GM12878 (cell line): ENCODE measurements around the gene CCDC3. TPM values are rescaled to one million over a fixed set of nuclear protein-coding genes. Genes with fewer than 3 reads are reported as not detected.

ENCODE experiments used
- ATAC-seq: fragments of 200-7000 bp; cut with Tn5 transposase; 3 replicates; pipeline ENCODE4 v1.9.1; 2020; ENCODE audit warnings: mild to moderate bottlenecking, moderate library complexity
- BruUV-seq: library from RNA; stranded (reverse); fragments of 400-500 nt; replicated peaks from 2 replicates; lab custom pipeline; 2021; lab: Mats Ljungman, UMichigan
- CTCF ChIA-PET: fragments of 300-600 bp; sonication (Branson Sonifier 250); formaldehyde crosslinking; extraction: SDS; loops from one replicate; lab custom pipeline; 2021; ENCODE audit warnings: inconsistent platforms; lab: Yijun Ruan, JAX
- POLR2A ChIA-PET: fragments of 350-600 bp; formaldehyde crosslinking; extraction: SDS; loops from one replicate; lab custom pipeline; 2021; ENCODE audit warnings: inconsistent platforms; lab: Charles Lee
- RAD21 ChIA-PET: fragments of 300-600 bp; sonication (Branson Sonifier 250); formaldehyde crosslinking; loops from one replicate; lab custom pipeline; 2023; ENCODE audit warnings: antibody characterized with exemption; ENCODE audit not compliant: unreplicated experiment; lab: Charles Lee
- SMC1A ChIA-PET: fragments of 300-600 bp; sonication (Branson Sonifier 250); formaldehyde crosslinking; loops from one replicate; lab custom pipeline; 2023; ENCODE audit not compliant: unreplicated experiment, uncharacterized antibody; lab: Charles Lee
- DNase-seq: peaks from one replicate; pipeline ENCODE4 v3.0.0-alpha.2; 2011; ENCODE audit warnings: low read depth, low spot score
- FAIRE-seq: peaks from 3 replicates; lab custom pipeline; 2011; peaks lifted over from hg19 to GRCh38; lab: Jason Lieb, UNC
- H2AFZ ChIP-seq: 2 replicates; pipeline ENCODE4 v1.6.0; 2011; ENCODE audit warnings: low read depth, low read length, control low read depth; ENCODE audit not compliant: control insufficient read depth
- H3K27ac ChIP-seq: 2 replicates; pipeline ENCODE4 v1.5.1; 2011; ENCODE audit warnings: control low read depth; ENCODE audit not compliant: control insufficient read depth, insufficient read depth
- H3K27me3 ChIP-seq, 2 experiments: replicated peaks in 1 of 2; 2 replicates each; pipeline versions ENCODE4 v1.6.0 to v1.6.1; 2011; ENCODE audit warnings: low read length in 1 of 2; ENCODE audit not compliant: control insufficient read depth in 2 of 2, insufficient read depth in 2 of 2
- H3K36me3 ChIP-seq, 2 experiments: 2 replicates each; pipeline ENCODE4 v1.5.1; 2011; ENCODE audit warnings: low read length in 1 of 2; ENCODE audit not compliant: control insufficient read depth in 2 of 2, insufficient read depth in 2 of 2
- H3K4me1 ChIP-seq: 2 replicates; pipeline ENCODE4 v1.6.1; 2011; ENCODE audit warnings: mild to moderate bottlenecking, low read length, moderate library complexity, mixed read lengths; ENCODE audit not compliant: control insufficient read depth, insufficient read depth
- H3K4me2 ChIP-seq: 2 replicates; pipeline ENCODE4 v1.6.0; 2011; ENCODE audit warnings: control low read depth; ENCODE audit not compliant: control insufficient read depth, insufficient read depth
- H3K4me3 ChIP-seq: fragments of 200-600 bp; sonication (generic); 2 replicates; pipeline ENCODE4 v1.5.1; 2016
- H3K79me2 ChIP-seq: 2 replicates; pipeline ENCODE4 v1.6.0; 2011; ENCODE audit warnings: low read length; ENCODE audit not compliant: control insufficient read depth, insufficient read depth
- H3K9ac ChIP-seq: 2 replicates; pipeline ENCODE4 v1.8.0; 2011; ENCODE audit warnings: low read length, control low read depth, mixed read lengths; ENCODE audit not compliant: control insufficient read depth, insufficient read depth
- H3K9me3 ChIP-seq: replicated peaks from 3 replicates; pipeline ENCODE4 v1.5.1; 2011; ENCODE audit warnings: mild to moderate bottlenecking, low read length; ENCODE audit not compliant: control insufficient read depth, insufficient read depth
- H4K20me1 ChIP-seq: 2 replicates; pipeline ENCODE4 v1.6.0; 2011; ENCODE audit not compliant: control insufficient read depth, insufficient read depth
- DPF2 ChIP-seq: fragments of 450-650 bp; IDR thresholded peaks from 2 replicates; pipeline ENCODE4 v1.6.1; 2017; ENCODE audit warnings: mild to moderate bottlenecking
- ESRRA ChIP-seq: IDR thresholded peaks from 2 replicates; pipeline ENCODE4 v1.6.1; 2012; ENCODE audit warnings: mild to moderate bottlenecking, low read length, improper control_type of control experiment
- GABPA ChIP-seq: IDR thresholded peaks from 2 replicates; pipeline ENCODE4 v1.6.1; 2014; ENCODE audit warnings: antibody characterized with exemption, low read depth, mild to moderate bottlenecking, inconsistent platforms
- HDAC6 ChIP-seq: fragments of 200-600 bp; sonication (generic); IDR thresholded peaks from one replicate; pipeline ENCODE4 v1.8.0; 2017; ENCODE audit warnings: antibody characterized with exemption; ENCODE audit not compliant: unreplicated experiment
- HSF1 ChIP-seq: fragments of 150-350 bp; IDR thresholded peaks from 2 replicates; pipeline ENCODE4 v1.6.1; 2014; ENCODE audit warnings: mild to moderate bottlenecking, low read depth, low read length
- MAX ChIP-seq: IDR thresholded peaks from 2 replicates; pipeline ENCODE4 v1.6.1; 2012; ENCODE audit warnings: low read depth, low read length, improper control_type of control experiment
- MTA2 ChIP-seq: fragments of 450-650 bp; IDR thresholded peaks from 2 replicates; pipeline ENCODE4 v1.6.1; 2016; ENCODE audit warnings: low read depth, mild to moderate bottlenecking, moderate library complexity
- PML ChIP-seq: IDR thresholded peaks from 2 replicates; pipeline ENCODE4 v1.6.1; 2012; ENCODE audit warnings: low read length, inconsistent platforms
- SUPT20H ChIP-seq: IDR thresholded peaks from 2 replicates; pipeline ENCODE4 v1.6.1; 2011; ENCODE audit warnings: low read depth, mild to moderate bottlenecking, low read length, moderate library complexity, borderline replicate concordance; ENCODE audit not compliant: control insufficient read depth
- TCF12 ChIP-seq: IDR thresholded peaks from 2 replicates; pipeline ENCODE4 v1.6.1; 2011; ENCODE audit warnings: low read depth, mild to moderate bottlenecking, low read length
- USF1 ChIP-seq: IDR thresholded peaks from 2 replicates; pipeline ENCODE4 v1.6.1; 2011; ENCODE audit warnings: borderline replicate concordance, low read depth, mild to moderate bottlenecking, moderate library complexity, mixed read lengths, low read length; ENCODE audit not compliant: insufficient read depth; ENCODE audit errors: extremely low read length
- WGBS: methylation state at CpG from one replicate; pipeline ENCODE4 v1.1.6; 2016; ENCODE audit warnings: low lambda C conversion rate; ENCODE audit not compliant: insufficient replicate concordance, insufficient coverage; ENCODE audit errors: missing lambda C conversion rate; 5-methylcytosine and 5-hydroxymethylcytosine counted together
- in situ Hi-C: fragments of 300-500 bp; cut with MboI; formaldehyde crosslinking; loops from 9 replicates; pipeline ENCODE4 v1.14.3; 2018; ENCODE audit warnings: mixed read lengths
- intact Hi-C: fragments of 100-400 bp; cut with micrococcal nuclease; formaldehyde crosslinking; loops from one replicate; pipeline ENCODE4 v1.14.2; 2022; ENCODE audit not compliant: unreplicated experiment
- polyA plus RNA-seq, 11 experiments: library from polyadenylated mRNA; depleted of rRNA in 4 of 11; unstranded in 6 of 11; stranded (reverse) in 5 of 11; fragments of >200 nt; fragmentation: Nextera tagmentation in 4 of 11; fragmentation: Illumina TruSeq in 1 of 11; extraction: Ambion mirVana in 4 of 11; extraction: Trizol in 1 of 11; gene quantifications; 1 replicate in 1 of 11; 2 replicates in 10 of 11; pipeline versions ENCODE4 v1.2.1 to v1.2.3, GENCODE V29; 2011 to 2016; ENCODE audit warnings: inconsistent platforms in 2 of 11, missing spikeins in 2 of 11, low read depth in 1 of 11
- total RNA-seq, 4 experiments: library from RNA; depleted of rRNA in 3 of 4; stranded (reverse); fragments of >200 nt in 3 of 4; fragmentation: Illumina TruSeq in 1 of 4; extraction: Trizol in 1 of 4; gene quantifications; 2 replicates each; pipeline versions ENCODE4 v1.2.1 to v1.2.3, GENCODE V29; 2013 to 2021

Gene CCDC3
- total and polyA plus RNA-seq, 10 of the 15 experiments (the other 5 are each of a cell fraction or from before 2014, with no cell fraction given) = 0.08 TPM; not detected in 9

- Histone ChIP-seq H3K4me2 (no peak overlapping the region), H2AFZ (no peak overlapping the region), H3K9me3 (no peaks in the 10 kb centered on the region), H3K4me1 (no peaks in the 10 kb centered on the region), H3K9ac (no peak overlapping the region), H3K27me3 (no peaks in the 10 kb centered on the region), H3K36me3 (no peaks in the 10 kb centered on the region), H3K4me3 (no peak overlapping the region), H3K27ac (no peak overlapping the region), H3K79me2 (no peaks in the 10 kb centered on the region), H4K20me1 (no peaks in the 10 kb centered on the region)
- no peak for FAIRE-seq
- TF ChIP-seq HDAC6 (no peak), MAX (no peak), MTA2 (no peak), ESRRA (no peak), HSF1 (no peak), GABPA (no peak), SUPT20H (no peak), DPF2 (no peak), TCF12 (no peak), PML (no peak), USF1 (no peak)
- BruUV-seq = no TSS peak
- WGBS = 2% methylated on average over 4 of the region's 4 CpGs
- ChIA-PET RAD21 (no interaction called here), POLR2A (interaction anchor here (0.5 kb wide), 1 partner anchor 9 kb away, joined by 5 read pairs; no protein-coding TSS in a partner anchor), CTCF (interaction anchor here (1.0 kb wide), 1 partner anchor 723 kb away, joined by 3 read pairs; no protein-coding TSS in a partner anchor), SMC1A (interaction anchor here (1.2 kb wide), 1 partner anchor 12 kb away, joined by 3 read pairs; no protein-coding TSS in a partner anchor)
- no peak for DNase-seq
- no peak for ATAC-seq
- intact Hi-C loops (no loop called here), in situ Hi-C loops (no loop called here)
These were observed 63.2 kb downstream of the CCDC3 start for GRCh38 chr10:12938271-12938670.
